T-helper 1 cell treated with Interleukin-12 subunit alpha and Interleukin-12 subunit beta and Interleukin-4 antibody, amounts not matched to agents 30 ng/mL and 1 ng/mL, for 36 hours (primary cell): ENCODE results near the gene RILPL2. TPM values are rescaled to one million over a fixed set of nuclear protein-coding genes. Genes with fewer than 3 reads are reported as not detected.
"Not testable (repeated sequence)": the region's sequence is repeated elsewhere in the genome, so short reads cannot be mapped to it uniquely, and the experiment has no call there.

Experiments used
- intact Hi-C: fragments of 100-400 bp; cut with micrococcal nuclease; formaldehyde crosslinking; loops from one replicate; pipeline ENCODE4 v1.15.1; 2024
- total RNA-seq: library from RNA; stranded (reverse); gene quantifications from 2 replicates; pipeline ENCODE4 v1.2.3, GENCODE V29; 2022

The RILPL2 gene
- total RNA-seq, 1 donor from 2014 or later = 7.6 TPM

- intact Hi-C loops = loop anchor here (1.0 to 5.0 kb wide), 7 partner anchors 20 to 1182 kb away; partner anchors contain the start of genes DDX55, NCOR2, RILPL2 and SNRNP35
These were observed 51.5 kb downstream of the RILPL2 start for GRCh38 chr12:123384994-123385376.

GRCh38 chr12:123384318-123384993 lies 52.0 kb downstream of the RILPL2 start:
- intact Hi-C loops = loop anchor here (1.0 to 5.0 kb wide), 7 partner anchors 19 to 1183 kb away; partner anchors contain the start of genes DDX55, NCOR2, RILPL2 and SNRNP35

DNA sequence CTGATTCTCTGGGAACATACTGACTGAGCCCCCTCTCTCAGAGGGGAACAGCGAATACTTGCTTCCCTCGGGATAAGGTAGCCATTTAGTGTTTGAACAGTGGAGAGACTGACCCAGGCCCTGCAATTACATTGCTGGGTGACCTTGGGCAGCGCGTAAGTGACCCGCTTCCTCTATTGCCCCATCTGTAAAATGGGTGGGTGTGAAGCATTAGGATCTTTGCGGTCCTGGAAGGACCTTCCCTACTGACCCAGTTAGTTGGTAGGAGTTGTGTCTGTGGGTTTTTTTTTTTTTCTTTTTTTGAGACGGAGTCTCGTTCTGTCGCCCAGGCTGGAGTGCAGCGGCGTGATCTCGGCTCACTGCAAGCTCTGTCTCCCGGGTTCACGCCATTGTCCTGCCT lies 53.8 kb downstream of the RILPL2 start:
- intact Hi-C loops = loop anchor here (2.0 to 5.0 kb wide), 4 partner anchors 220 to 1185 kb away; partner anchors contain the start of genes ATP6V0A2, DDX55, NCOR2 and OGFOD2

- intact Hi-C loops = no loop called here
These were observed 57.1 kb downstream of the RILPL2 start for GRCh38 chr12:123379391-123379790.

DNA sequence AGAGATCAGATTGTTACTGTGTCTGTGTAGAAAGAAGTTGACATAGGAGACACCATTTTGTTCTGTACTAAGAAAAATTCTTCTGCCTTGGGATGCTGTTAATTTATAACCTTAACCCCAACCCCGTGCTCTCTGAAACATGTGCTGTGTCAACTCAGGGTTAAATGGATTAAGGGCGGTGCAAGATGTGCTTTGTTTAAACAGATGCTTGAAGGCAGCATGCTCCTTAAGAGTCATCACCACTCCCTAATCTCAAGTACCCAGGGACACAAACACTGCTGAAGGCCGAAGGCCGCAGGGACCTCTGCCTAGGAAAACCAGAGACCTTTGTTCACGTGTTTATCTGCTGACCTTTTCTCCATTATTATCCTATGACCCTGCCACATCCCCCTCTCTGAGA lies 64.1 kb downstream of the RILPL2 start:
- intact Hi-C loops = not testable (repeated sequence)

- intact Hi-C loops = not testable (repeated sequence)
These were observed 64.7 kb downstream of the RILPL2 start for GRCh38 chr12:123371667-123372368.

- intact Hi-C loops = loop anchor here (5.0 to 10.0 kb wide), 2 partner anchors 606 to 1553 kb away; partner anchors contain the start of genes CCDC92 and ZNF664
These were observed 67.3 kb downstream of the RILPL2 start for GRCh38 chr12:123369229-123369628.

- intact Hi-C loops = loop anchor here (5.0 to 10.0 kb wide), 2 partner anchors 606 to 1554 kb away; partner anchors contain the start of genes CCDC92 and ZNF664
These were observed 68.1 kb downstream of the RILPL2 start for GRCh38 chr12:123368431-123368830.

DNA sequence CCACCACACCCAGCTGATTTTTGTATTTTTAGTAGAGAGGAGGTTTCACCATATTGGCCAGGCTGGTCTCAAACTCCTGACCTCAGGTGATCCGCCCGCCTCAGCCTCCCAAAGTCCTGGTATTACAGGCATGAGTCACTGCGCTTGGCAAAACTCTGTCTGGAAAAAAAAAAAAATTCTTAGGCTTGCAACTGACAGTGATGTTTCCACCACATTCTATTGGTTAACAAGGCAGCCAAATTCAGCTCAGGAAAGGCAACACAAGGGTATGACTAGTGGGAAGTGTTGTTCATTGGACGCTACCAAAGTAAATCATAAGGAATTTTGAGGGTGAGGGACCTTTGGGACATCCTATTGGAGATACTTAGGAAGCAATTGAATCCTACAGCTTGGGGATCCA lies 69.0 kb downstream of the RILPL2 start:
- intact Hi-C loops = loop anchor here (5.0 to 10.0 kb wide), 2 partner anchors 607 to 1555 kb away; partner anchors contain the start of genes CCDC92 and ZNF664

Other genes starting within 250 kb of the RILPL2 start
- gene MPHOSPH9, start 203.5 kb downstream of the RILPL2 start, total RNA-seq = 94.0 and 94.5 TPM in 2 replicates
- gene MTRFR, start 203.2 kb downstream of the RILPL2 start, total RNA-seq = 29.5 and 33.4 TPM in 2 replicates
- 41.8 and 42.8 TPM in 2 replicates for gene CDK2AP1, start 164.8 kb downstream of the RILPL2 start, total RNA-seq
- 44.1 and 44.9 TPM in 2 replicates for gene SBNO1, start 71.8 kb downstream of the RILPL2 start, total RNA-seq
- gene KMT5A, start 52.6 kb downstream of the RILPL2 start, total RNA-seq = 56.1 and 59.7 TPM in 2 replicates
- 28.7 and 31.8 TPM in 2 replicates for gene SNRNP35, start 21.5 kb upstream of the RILPL2 start, total RNA-seq
- 1.2 and 1.5 TPM in 2 replicates for gene RILPL1, start 97.0 kb upstream of the RILPL2 start, total RNA-seq
- gene TMED2, start 147.9 kb upstream of the RILPL2 start, total RNA-seq = 212 and 227 TPM in 2 replicates
- gene DDX55, start 165.4 kb upstream of the RILPL2 start, total RNA-seq = 43.4 and 44.2 TPM in 2 replicates
- 68.2 and 73.6 TPM in 2 replicates for gene EIF2B1, start 197.0 kb upstream of the RILPL2 start, total RNA-seq
- gene GTF2H3, start 197.1 kb upstream of the RILPL2 start, total RNA-seq = 43.7 and 50.5 TPM in 2 replicates
- gene TCTN2, start 234.4 kb upstream of the RILPL2 start, total RNA-seq = 1.9 and 2.0 TPM in 2 replicates